HFF-Myc (cell line): ENCODE data around the gene DLG5.

Experiments used
- DNase-seq: peaks from one replicate; pipeline ENCODE4 v3.0.0-alpha.2; 2011; ENCODE audit warnings: low read depth; ENCODE audit errors: extremely low read depth
- H3K4me3 ChIP-seq: replicated peaks from 2 replicates; pipeline ENCODE4 v1.5.1; 2011; ENCODE audit warnings: low read depth, mild to moderate bottlenecking, control low read depth, low read length
- TF ChIP-seq, protein P1 (sequence below): IDR thresholded peaks from 2 replicates; pipeline ENCODE4 v1.5.1; 2012; ENCODE audit warnings: mild to moderate bottlenecking, low read depth, low read length, control low read depth; ENCODE audit errors: missing control alignments

Gene DLG5

DNA sequence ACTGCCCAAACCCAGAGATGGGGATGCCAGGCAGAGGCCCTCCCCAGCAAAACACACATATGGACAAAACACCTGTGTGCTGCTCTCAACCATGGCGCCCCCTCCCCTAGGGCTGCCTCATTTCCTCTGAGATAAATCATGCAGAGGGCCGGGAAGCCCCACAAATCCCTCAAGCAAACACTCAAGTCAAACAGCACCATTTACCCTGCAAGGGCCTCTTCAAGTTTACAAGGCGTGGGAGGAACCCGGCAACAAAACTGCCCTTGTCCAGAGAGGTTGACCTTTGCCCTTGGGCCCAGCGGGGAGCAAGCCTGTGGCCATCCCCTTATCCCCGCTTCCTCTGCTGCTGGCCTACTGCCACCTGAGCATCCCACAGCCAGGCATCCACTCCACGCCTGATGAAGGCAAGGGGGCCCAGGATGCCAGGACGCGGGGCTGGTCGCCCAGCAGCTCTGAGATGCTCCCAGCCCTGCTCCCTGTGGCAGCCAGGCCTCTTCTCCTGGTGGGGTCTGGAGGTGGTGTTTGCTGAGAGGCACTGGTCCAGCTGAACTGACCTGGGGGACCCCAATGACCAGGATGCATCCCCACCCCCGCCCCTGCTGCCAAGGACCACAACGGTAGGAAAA lies 77.4 kb downstream of the DLG5 start:
- TF ChIP-seq, protein P1, sequence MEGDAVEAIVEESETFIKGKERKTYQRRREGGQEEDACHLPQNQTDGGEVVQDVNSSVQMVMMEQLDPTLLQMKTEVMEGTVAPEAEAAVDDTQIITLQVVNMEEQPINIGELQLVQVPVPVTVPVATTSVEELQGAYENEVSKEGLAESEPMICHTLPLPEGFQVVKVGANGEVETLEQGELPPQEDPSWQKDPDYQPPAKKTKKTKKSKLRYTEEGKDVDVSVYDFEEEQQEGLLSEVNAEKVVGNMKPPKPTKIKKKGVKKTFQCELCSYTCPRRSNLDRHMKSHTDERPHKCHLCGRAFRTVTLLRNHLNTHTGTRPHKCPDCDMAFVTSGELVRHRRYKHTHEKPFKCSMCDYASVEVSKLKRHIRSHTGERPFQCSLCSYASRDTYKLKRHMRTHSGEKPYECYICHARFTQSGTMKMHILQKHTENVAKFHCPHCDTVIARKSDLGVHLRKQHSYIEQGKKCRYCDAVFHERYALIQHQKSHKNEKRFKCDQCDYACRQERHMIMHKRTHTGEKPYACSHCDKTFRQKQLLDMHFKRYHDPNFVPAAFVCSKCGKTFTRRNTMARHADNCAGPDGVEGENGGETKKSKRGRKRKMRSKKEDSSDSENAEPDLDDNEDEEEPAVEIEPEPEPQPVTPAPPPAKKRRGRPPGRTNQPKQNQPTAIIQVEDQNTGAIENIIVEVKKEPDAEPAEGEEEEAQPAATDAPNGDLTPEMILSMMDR: no peak
- no peak overlapping the region for H3K4me3 ChIP-seq
- no peak for DNase-seq

DNA sequence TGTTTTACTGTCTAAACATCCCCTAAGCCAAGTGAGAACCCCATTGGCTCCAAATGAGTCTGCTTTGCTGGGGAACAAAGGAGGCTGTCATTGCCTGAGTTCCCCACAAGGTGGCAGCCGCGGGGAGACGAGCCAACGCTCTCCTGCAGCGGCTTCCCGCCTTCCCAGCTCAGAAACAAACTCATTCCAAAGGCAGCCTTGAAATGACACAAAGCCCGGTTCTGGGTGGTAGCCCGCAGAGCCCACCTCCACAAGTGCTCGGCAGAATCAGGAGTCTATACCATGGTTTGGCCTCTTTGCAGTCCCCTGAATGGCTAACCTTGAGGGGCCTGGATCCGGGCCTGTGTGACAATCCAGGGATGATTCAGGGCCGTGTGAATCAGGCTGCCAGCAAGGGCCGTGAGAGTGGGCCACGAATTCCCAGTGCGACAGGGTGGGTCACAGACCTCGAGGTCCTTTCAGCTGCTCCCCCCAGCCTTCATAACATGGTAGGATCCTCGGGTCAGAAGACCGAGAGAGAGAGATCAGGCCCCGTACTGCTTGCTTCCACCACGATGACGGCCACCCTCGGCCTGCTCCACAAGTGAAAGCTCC lies 79.7 kb downstream of the DLG5 start:
- peak; percentile 43 for DNase-seq
- TF ChIP-seq, protein P1: peak; percentile 97
- H3K4me3 ChIP-seq: no peak overlapping the region

DNA sequence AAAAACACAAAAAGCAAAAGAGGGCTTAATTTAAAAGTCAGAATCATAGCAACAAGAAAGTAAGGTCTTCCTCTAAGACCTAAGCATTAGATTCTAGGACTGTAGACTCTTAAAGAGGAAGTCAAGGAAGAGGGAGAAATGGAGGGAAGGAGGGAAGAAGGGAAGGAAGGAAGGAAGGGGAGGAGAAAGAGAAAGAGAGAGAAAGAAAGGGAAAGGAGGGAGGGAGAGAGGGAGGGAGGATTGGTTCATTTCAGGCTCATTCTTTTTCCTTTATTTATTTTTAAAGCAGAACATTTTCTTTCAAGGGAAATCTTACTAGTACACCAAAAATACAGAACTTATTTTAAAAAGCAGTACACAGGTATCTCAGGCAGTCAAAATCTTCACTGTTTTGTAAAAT lies 81.1 kb downstream of the DLG5 start:
- H3K4me3 ChIP-seq: no peak overlapping the region
- no peak for DNase-seq
- TF ChIP-seq, protein P1: no peak

DNA sequence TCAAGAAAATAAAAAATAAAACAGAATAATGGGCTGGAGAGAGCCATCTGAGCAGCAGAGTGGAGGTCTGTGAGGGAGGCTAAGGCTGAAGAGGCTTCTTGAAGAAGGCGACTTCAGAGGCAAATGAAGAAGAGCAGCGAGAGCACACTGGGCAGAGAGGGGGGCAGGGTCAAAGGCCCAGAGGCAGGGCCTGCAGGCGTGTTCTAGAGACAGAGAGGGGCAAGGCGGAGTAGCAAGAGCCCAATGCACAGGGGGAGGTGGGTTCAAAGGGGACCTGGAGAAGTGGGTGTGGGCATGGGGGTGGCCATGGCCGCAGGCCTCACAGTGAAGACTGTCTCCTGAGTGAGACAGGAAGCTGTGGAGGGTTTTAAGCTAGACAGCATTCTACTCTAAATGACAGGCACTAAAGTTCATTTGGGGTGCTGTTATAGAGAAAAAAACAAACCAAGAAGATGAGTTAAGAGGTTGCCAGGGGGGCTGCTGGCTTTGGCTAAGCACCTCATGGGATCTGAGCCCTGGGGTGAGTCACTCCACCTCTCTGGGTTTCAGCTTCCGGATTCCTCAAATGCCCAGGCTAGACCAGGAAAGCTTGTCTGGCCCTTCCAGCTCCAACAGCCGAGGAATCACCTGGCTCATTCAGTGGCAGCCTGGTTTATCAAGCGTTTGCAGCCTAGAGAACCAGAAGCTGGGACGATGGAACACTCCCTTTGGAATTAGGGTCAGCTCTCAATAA lies 81.7 kb downstream of the DLG5 start:
- TF ChIP-seq, protein P1: no peak
- DNase-seq: peak; percentile 49
- H3K4me3 ChIP-seq: no peak overlapping the region

DNA sequence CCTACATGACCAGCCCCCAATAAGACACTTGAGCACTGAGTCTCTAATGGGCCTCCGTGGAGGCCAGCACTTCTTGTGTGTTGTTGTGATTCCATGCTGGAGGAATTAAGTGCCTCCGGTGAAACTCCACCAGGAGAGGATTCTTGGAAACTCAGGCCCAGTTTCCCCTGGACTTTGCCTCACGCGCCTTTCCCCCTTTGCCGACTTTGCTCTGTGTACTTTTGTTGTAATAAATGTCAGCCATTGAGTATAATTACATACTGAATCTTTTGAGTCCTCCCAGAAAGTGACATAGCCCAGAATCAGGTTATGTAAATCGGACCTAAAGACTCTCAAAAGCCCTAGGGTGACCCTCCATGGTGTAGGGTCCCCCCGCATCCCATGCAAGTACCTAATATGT lies 82.4 kb downstream of the DLG5 start:
- TF ChIP-seq, protein P1: no peak
- H3K4me3 ChIP-seq: no peak overlapping the region
- DNase-seq: no peak

DNA sequence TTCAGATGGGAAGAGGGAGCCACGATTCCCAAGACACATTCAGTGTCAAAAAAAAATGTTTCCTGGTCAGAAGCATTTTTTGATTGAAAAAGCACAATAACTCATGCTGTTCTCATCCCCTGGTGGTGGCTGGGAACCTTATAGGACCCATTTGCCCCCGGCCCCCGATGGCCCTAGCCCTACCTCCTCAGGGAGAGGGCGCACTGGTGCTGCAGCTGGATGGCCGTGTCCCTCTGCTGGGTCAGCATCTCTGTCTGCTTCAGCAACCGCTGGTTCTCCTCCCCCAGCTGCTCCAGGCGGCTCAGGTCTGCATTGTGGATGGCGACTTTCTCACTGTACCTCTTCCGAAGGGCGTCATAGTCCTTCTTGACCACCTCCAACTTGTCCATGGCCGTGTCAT lies 83.3 kb downstream of the DLG5 start:
- H3K4me3 ChIP-seq: no peak overlapping the region
- TF ChIP-seq, protein P1: no peak

More for the DNA sequence above, 83.3 kb downstream of the DLG5 start:
- no peak for DNase-seq
